ENCODE data around the gene PELI2.

The PELI2 gene

GRCh38 chr14:56349960-56350359 lies 231.7 kb downstream of the PELI2 start:
- DNase-seq (ENCODE audit: low read depth), result no peak

Data from stimulated activated CD8-positive, alpha-beta memory T cell treated with anti-CD3 and anti-CD28 coated beads, Interleukin-15, amount 100 ng/mL, for 1 hour (primary cell).